Measurements from ENCODE around the gene LAT.

LAT gene, protein sequence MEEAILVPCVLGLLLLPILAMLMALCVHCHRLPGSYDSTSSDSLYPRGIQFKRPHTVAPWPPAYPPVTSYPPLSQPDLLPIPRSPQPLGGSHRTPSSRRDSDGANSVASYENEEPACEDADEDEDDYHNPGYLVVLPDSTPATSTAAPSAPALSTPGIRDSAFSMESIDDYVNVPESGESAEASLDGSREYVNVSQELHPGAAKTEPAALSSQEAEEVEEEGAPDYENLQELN

DNA sequence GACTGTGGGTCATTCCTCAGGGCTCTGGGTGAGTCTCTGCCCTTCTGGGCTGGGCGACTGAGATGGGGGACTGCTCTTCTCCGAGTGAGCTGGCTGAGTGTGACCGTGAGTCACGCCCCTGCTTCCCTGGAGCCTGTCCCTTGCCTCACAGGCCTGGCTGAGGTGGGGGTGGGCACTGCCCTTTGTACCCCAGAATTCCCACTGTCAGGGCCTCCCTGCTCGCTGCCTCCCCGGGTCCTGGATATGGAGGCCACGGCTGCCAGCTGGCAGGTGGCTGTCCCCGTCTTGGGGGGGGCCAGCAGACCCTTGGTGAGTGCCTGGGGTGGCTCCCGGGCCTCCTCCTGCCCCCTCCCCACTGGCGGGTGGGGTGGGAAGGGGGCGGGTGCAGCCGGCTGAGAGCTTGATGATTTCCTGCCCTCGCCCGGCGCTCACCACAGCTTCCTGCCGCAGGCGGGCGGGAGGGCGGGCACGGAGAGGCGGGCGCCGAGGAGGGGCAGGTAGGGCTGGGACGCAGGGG is at the start of gene LAT:
Gene LAT (plus strand): TSS at position 434 of the 517 bp plus-strand sequence. CDS start 366 bp downstream, outside the sequence.
- TF ChIP-seq, protein P1, sequence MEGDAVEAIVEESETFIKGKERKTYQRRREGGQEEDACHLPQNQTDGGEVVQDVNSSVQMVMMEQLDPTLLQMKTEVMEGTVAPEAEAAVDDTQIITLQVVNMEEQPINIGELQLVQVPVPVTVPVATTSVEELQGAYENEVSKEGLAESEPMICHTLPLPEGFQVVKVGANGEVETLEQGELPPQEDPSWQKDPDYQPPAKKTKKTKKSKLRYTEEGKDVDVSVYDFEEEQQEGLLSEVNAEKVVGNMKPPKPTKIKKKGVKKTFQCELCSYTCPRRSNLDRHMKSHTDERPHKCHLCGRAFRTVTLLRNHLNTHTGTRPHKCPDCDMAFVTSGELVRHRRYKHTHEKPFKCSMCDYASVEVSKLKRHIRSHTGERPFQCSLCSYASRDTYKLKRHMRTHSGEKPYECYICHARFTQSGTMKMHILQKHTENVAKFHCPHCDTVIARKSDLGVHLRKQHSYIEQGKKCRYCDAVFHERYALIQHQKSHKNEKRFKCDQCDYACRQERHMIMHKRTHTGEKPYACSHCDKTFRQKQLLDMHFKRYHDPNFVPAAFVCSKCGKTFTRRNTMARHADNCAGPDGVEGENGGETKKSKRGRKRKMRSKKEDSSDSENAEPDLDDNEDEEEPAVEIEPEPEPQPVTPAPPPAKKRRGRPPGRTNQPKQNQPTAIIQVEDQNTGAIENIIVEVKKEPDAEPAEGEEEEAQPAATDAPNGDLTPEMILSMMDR (IDR thresholded peaks at IDR 0.05), result no peak

GRCh38 chr16:28935346-28935745 is 49.5 kb upstream of the LAT start:
- TF ChIP-seq, protein P1 (IDR thresholded peaks at IDR 0.05), result no peak

GRCh38 chr16:28935924-28936783 is 48.7 kb upstream of the LAT start:
- TF ChIP-seq, protein P1 (IDR thresholded peaks at IDR 0.05), result no peak

DNA sequence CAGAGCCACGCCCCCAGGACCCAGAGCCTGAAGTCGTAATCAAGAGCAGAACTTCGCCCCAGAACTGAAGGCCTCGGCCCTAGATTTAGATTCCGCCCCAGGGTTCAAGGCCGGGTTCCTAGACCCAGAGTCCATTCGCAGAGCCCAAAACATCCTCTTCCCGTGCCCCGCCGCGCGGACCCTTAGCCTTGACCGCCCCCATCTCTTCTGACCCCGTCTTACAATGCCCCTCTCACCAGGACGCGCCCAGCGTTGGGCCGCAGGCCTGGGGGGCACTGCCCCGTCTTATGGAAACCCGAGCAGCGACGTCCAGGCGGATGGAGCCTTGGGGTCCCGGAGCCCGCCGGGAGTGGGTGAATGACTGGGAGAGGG is 48.1 kb upstream of the LAT start:
- TF ChIP-seq, protein P1 (IDR thresholded peaks at IDR 0.05), result no peak

- TF ChIP-seq, protein P1 (IDR thresholded peaks at IDR 0.05), result no peak
Observed at GRCh38 chr16:28937222-28937876, 47.5 kb upstream of the LAT start.

- TF ChIP-seq, protein P1 (IDR thresholded peaks at IDR 0.05), result no peak
Observed at GRCh38 chr16:28938721-28939120, 46.1 kb upstream of the LAT start.

DNA sequence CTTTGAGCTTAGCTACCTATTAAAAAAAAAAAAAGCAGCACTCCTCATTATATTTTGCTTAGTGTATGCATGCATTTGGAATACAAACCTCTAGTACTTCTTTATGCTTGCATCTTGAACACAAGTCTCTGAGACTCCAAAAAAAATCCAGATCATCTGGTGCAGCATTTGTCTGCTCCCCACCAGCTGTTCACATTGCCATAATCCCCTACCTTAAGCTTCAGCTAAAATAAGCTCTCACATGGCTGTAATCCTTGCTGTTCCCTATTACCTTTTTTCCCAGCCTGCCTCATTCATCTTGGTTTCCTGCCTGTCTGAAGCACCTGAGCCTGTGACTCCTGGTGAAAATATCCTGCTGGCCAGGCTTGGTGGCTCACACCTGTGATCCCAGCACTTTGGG is 41.6 kb upstream of the LAT start:
- TF ChIP-seq, protein P1 (IDR thresholded peaks at IDR 0.05), result no peak
